SKM-1 treated with dmso at 0.1 percent for 144 hours (cell line): Measurements from ENCODE around the gene CDS1.
A peak's percentile ranks its signal among the peaks of the same experiment; 100 is the strongest.
"Not testable (repeated sequence)": the region's sequence is repeated elsewhere in the genome, so short reads cannot be mapped to it uniquely, and the experiment has no call there.

Source experiments
- DNase-seq: peaks from one replicate; lab custom pipeline; 2025; ENCODE audit not compliant: unreplicated experiment; lab: John Stamatoyannopoulos, UW

CDS1 gene

GRCh38 chr4:84606645-84607044 lies 23.7 kb downstream of the CDS1 start:
- no peak for DNase-seq

GRCh38 chr4:84611531-84611930 lies 28.6 kb downstream of the CDS1 start:
- no peak for DNase-seq

DNA sequence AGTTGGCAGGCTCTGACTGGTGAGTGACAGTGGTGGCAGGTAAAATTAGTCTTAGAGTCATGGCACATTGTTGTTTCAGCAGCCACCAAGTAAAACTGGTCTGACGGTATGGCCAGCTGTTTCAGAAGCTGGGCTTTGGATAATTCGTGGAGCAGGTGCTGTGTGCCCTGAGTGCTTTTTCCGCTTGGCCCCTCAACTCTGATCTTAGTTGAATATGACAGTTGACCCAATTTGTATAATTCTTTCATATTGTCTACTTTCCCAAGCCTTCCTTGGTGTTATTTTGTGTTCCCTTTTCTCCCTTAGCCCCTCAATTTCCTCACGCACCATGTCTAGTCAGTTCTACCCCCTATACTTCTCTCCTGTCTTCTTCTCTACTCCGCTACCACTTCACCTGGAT lies 32.0 kb downstream of the CDS1 start:
- DNase-seq: no peak

- no peak for DNase-seq
These were observed 32.4 kb downstream of the CDS1 start for GRCh38 chr4:84615355-84615754.

DNA sequence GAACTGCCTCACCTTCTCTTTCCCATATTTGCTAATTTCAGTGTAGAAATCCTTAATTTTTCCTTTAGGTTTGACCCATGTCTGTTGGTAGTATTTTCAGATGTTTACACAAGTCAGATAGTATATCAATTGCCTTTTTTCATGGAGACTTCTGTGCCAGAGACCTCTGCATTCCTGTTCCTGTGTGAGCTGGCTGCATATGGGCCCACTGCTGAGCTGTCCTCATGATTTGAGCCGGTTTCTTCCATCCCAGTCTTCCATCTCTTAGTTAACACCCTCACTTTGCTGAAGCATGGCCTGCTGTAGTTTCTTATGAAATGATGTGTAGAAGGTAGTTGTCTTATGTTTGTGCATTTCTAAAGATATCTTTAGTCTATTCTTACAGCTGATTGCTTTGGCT lies 40.0 kb downstream of the CDS1 start:
- no peak for DNase-seq

DNA sequence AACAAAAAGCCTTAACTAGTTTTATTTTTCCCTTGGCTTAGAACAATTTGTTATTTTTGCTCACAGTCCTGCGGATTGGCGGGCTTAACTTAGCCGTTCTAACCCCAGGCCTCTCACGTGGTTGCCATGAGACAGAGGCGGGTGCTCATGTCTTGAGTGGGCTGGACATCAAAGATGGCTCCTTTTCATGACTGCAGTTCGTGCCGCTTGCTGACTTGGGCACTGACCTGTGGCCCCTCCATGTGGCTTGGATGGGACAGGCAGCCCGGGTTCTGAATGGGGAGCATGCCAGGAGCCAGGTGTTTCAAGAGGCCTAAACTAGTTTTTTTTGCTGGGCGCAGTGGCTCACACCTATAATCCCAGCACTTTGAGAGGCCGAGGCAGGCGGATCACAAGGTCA lies 40.7 kb downstream of the CDS1 start:
- DNase-seq: no peak

GRCh38 chr4:84626673-84627072 lies 43.7 kb downstream of the CDS1 start:
- DNase-seq: no peak

GRCh38 chr4:84631573-84631972 lies 48.6 kb downstream of the CDS1 start:
- DNase-seq: no peak

DNA sequence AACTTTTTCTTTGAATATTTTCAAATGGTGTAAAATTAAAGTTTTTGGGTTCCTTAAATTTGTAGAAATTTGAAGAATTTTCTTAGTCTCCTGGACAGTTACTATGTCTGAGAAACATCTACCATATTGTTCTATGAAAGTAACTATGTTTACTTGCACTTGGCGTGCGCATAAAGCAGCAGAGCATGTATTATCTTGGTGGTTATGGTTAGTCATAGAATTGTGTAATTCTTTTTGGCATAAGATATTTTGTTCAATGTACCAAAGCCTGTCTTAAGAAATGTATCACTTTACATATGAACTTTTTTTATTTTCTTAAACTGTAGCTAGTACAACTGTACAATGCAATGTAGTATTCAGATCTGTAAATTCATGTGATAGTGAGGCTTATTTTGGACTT lies 49.2 kb downstream of the CDS1 start:
- DNase-seq: no peak

DNA sequence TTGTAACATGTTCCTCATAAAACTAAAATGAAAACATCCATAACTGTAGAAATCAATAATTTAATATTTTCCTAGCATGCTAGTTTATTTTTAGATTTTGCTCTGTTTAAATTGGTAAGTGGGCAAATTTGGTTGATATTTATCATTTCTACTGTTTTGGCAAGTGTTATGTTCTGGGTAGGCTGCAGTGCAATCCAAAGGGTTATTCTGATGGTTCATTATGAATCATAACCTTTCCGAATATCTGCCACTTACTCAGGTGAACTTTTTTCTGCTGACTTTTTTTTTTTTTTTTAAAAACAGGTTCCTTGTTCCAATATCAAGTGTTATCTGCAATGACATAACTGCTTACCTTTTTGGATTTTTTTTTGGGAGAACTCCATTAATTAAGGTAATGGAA lies 52.0 kb downstream of the CDS1 start:
- DNase-seq: no peak

GRCh38 chr4:84638092-84638491 lies 55.2 kb downstream of the CDS1 start:
- no peak for DNase-seq

- DNase-seq: no peak
These were observed 56.2 kb downstream of the CDS1 start for GRCh38 chr4:84639145-84639544.

GRCh38 chr4:84644087-84644486 lies 61.2 kb downstream of the CDS1 start:
- DNase-seq: no peak

- DNase-seq: no peak
These were observed 64.5 kb downstream of the CDS1 start for GRCh38 chr4:84647312-84647884.

DNA sequence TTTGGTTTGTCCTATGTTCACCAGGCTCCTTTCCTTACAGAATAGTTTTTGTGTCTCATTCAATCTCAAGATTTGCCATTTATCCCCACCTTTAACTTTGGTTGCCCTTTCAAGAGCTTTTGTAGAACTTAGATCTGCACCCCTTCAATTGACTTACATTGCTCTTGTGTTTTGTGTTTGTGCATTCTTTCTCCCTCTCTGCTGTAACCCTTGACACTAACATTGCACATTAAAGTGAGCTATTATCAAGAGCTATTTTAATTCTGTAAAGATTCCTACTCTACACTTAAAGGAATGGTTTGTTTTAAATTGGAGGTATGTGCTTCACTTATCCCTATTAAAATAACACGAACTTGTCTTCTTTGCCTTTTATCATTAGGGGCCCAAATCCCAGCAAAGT lies 65.3 kb downstream of the CDS1 start:
- DNase-seq: no peak

- DNase-seq: peak; percentile 9
These were observed 66.1 kb downstream of the CDS1 start for GRCh38 chr4:84648863-84649647.

DNA sequence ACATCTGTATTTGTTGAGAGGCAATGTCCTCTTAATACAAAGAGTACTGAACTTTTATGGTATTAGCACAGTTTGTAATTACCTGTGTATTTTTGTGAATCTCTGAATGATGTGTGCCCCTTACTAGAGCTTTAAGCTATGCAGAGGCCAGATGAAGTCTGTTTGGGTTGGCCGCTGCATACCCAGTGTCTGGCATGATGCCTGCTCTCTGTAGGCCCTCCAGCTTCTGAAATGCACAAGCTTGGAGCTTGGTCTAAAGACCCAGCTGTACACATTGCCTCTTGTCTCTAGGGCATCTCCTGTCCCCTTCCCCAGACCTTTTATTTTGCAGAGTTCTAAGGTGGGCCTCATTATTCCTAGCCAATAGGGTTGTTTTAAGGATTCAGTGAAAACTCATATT lies 68.6 kb downstream of the CDS1 start:
- DNase-seq: no peak

- DNase-seq: no peak
These were observed 69.6 kb downstream of the CDS1 start for GRCh38 chr4:84652478-84652877.

DNA sequence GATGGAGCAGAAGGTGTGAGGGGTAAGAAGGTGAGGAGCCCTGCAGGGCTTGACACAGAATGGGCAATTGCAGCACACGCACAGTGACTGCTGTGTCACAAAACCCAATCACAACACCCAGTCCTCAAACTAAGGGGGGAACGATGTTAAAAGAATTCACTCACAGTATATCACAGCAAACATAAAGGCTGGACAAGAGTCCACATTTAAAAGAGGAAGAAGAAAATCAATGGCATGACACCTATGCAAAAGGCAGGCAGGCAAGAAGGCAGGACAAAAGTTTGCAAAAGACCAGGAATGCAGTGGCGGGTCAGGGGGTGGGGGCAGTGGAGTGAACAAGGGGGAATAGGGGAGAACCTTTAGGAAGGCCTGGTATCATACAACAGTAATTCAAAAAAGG lies 77.7 kb downstream of the CDS1 start:
- no peak for DNase-seq

DNA sequence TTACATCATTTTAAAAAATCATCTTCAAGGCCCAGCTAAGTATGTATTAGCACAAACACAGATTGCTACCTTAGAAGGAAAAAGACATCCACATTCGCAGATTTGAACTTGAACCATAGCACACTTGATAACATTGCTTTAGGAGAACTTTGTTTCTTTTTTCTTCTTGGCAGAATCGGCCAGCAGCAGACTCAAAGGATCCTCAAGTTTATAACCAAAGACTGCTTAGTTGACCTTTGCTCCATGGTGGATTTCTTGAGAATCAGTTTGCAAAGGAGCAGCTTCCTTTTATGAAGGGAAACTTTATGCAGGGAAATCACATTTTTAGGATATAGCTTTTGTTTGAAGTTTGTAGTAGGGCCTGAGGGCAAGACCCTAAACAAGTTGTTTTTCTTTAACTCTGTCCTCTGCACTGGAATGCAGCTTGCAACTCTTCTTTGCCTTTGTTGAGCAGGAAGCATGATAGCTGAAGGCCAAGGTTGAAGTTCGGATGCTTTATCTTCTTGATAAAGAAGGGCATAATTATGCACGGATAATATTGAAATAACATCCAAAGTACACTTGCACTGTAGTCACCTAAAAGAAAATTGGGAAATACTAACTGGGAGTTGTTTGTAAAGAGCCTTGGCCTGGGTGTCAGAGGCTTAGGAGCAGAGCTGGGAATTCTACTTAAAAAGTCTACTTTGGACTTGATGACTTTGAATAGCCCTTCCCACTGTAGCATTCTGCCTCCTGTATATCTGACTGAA lies 78.4 kb downstream of the CDS1 start:
- DNase-seq: no peak

DNA sequence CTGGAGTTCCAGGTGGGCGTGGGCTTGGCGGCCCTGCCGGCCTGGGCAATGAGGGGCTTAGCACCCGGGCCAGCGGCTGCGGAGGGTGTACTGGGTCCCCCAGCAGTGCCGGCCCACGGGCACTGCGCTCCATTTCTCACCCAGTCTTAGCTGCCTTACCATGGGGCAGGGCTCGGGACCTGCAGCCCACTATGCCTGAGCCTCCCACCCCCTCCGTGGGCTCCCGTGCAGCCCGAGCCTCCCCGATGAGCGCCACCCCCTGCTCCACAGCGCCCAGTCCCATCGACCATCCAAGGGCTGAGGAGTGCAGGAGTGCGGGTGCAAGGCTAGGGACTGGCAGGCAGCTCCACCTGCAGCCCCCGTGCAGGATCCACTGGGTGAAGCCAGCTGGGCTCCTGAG lies 81.8 kb downstream of the CDS1 start:
- DNase-seq: not testable (repeated sequence)

GRCh38 chr4:84666439-84666838 lies 83.5 kb downstream of the CDS1 start:
- DNase-seq: no peak
